Stimulated activated CD8-positive, alpha-beta memory T cell treated with anti-CD3 and anti-CD28 coated beads, Interleukin-12 subunit alpha, Interleukin-12 subunit beta, amount 100 ng/mL, for 24 hours (primary cell): ENCODE data around the gene SYTL5.

Source experiments
- DNase-seq: peaks from one replicate; pipeline ENCODE4 v3.0.0-alpha.2; 2020; ENCODE audit errors: extremely low read depth

Gene SYTL5

GRCh38 chrX:38089173-38089982 is 83.0 kb downstream of the SYTL5 start:
- DNase-seq = no peak

GRCh38 chrX:38095971-38096529 is 89.7 kb downstream of the SYTL5 start:
- no peak for DNase-seq

- no peak for DNase-seq
These were observed 93.3 kb downstream of the SYTL5 start for GRCh38 chrX:38099688-38100087.

- DNase-seq = no peak
These were observed 95.9 kb downstream of the SYTL5 start for GRCh38 chrX:38102240-38102639.

- no peak for DNase-seq
These were observed 96.5 kb downstream of the SYTL5 start for GRCh38 chrX:38102875-38103274.

- DNase-seq = no peak
These were observed 97.8 kb downstream of the SYTL5 start for GRCh38 chrX:38103857-38104812.

GRCh38 chrX:38105216-38105725 is 98.9 kb downstream of the SYTL5 start:
- DNase-seq = no peak

GRCh38 chrX:38106991-38107655 is 100.8 kb downstream of the SYTL5 start:
- DNase-seq = no peak

- no peak for DNase-seq
These were observed 102.0 kb downstream of the SYTL5 start for GRCh38 chrX:38108364-38108763.

GRCh38 chrX:38109042-38109898 is 102.9 kb downstream of the SYTL5 start:
- DNase-seq = no peak

- no peak for DNase-seq
These were observed 103.9 kb downstream of the SYTL5 start for GRCh38 chrX:38110231-38110630.

GRCh38 chrX:38111196-38111595 is 104.8 kb downstream of the SYTL5 start:
- DNase-seq = no peak

GRCh38 chrX:38112566-38112965 is 106.2 kb downstream of the SYTL5 start:
- no peak for DNase-seq

GRCh38 chrX:38116706-38117105 is 110.4 kb downstream of the SYTL5 start:
- DNase-seq = no peak

- DNase-seq = no peak
These were observed 111.1 kb downstream of the SYTL5 start for GRCh38 chrX:38117485-38117884.

GRCh38 chrX:38124000-38124399 is 117.6 kb downstream of the SYTL5 start:
- no peak for DNase-seq

GRCh38 chrX:38126179-38126578 is 119.8 kb downstream of the SYTL5 start:
- no peak for DNase-seq

- DNase-seq = no peak
These were observed 121.6 kb downstream of the SYTL5 start for GRCh38 chrX:38127961-38128360.

- no peak for DNase-seq
These were observed 123.0 kb downstream of the SYTL5 start for GRCh38 chrX:38129366-38129765.

- no peak for DNase-seq
These were observed 132.0 kb downstream of the SYTL5 start for GRCh38 chrX:38138157-38138891.
